Cerebellar cortex (tissue), 1 donor: ENCODE measurements around the gene RNF31.
"Not testable (repeated sequence)": the region's sequence is repeated elsewhere in the genome, so short reads cannot be mapped to it uniquely, and the experiment has no call there.

Experiments used
- DNase-seq: peaks from one replicate; pipeline ENCODE4 v3.0.0-alpha.2; 2015; ENCODE audit warnings: low spot score

The RNF31 gene

GRCh38 chr14:24202538-24202937 lies 55.2 kb downstream of the RNF31 start:
- DNase-seq, result not testable (repeated sequence)

GRCh38 chr14:24203249-24203886 lies 56.1 kb downstream of the RNF31 start:
- DNase-seq, result not testable (repeated sequence)

DNA sequence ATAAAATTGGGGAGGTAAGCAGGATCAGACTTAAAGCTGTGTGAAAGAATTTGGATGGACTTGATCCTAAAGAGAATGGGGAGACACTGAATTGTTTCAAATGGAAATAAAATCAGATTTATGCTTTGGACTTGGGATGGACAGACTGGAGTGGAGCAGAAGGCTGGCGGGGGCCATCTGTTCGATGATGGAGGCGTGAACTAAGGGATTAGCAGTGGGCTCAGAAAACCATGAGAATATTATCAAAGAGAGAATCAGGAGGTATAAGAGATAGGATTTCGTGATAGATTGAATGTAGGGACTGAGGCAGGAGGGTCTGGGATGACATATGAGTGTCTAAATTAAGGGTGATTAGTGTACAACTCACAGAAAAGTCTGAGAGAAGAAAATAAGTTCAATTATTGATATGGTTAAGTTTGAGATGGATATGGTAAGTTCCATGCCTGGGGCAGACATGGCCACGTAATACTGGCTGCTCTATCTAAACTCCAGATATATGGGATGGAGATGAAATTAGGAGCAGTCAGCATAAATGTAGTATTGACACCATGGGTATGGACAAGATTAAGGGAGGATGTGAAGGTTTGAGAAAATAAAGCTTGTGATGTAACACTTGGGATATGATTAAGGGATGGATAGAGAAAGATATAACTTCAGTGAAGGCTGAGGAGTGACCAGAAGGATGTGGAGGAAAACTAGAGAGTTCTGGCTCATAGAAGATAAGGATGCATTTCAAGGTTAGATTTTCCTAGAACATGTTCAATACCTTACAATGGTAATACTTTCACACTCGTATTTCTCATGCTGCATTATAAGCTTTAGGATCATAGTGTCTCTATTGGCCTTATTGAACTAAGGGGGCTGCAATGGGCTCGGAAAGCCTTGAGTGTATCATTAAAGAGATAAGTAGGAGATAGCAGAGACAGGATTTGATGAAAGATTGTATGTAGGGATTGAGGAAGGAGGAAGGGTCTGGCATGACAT lies 57.2 kb downstream of the RNF31 start:
- DNase-seq, result no peak

DNA sequence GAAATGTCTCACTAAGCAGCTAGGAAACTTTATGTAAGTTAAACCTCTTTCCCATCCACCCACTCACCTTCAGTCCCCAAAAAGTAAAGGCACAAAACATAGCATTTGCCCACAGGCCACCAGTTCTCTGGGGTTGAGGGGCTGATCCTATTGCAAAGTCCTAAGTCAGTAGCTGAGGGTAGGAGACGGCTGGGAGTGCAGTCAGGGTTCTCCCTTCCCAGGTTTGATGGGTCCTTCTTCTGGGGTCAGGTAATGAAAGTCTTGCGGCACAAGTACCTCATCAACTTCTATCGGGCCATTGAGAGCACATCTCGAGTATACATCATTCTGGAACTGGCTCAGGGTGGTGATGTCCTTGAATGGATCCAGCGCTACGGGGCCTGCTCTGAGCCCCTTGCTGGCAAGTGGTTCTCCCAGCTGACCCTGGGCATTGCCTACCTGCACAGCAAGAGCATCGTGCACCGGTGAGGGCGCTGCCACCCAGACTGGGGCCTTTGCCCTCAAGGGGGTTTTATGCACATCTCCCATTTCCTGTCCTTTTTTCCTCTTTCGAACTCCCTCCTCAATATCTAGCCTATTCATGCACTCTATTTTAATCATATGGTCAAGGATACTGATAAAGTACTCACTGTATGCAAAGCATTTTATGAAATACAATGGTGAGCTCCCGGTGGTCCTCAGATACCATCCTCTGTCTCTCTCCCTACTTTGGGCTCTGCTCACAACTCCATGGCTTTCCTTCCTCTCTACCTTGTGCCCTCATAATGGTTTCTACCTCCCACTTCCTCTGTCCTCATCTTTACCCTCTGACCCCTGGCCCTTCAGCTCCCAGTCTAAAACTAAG lies 59.2 kb downstream of the RNF31 start:
- DNase-seq, result no peak

GRCh38 chr14:24207104-24207551 lies 59.8 kb downstream of the RNF31 start:
- no peak for DNase-seq

DNA sequence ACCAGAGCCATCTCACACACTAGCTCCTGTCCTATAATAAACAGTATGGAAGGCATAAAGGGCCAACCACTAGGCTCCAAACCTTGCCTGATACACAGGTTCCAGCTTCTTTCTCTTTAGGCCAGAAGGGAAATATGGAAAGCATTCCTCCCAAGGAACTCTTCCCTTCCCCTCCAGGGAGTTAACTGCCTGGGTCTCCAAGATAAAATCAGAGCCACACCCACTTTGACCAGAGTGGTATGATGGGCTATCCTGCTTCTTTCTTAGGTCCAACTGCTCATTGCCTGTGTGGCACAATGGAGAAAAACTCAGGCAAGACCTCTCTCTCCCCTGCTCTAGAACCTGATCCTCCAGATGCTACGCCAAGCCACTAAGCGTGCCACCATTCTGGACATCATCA lies 60.3 kb downstream of the RNF31 start:
- no peak for DNase-seq
